ENCODE results near the gene SERTM2.

DNA sequence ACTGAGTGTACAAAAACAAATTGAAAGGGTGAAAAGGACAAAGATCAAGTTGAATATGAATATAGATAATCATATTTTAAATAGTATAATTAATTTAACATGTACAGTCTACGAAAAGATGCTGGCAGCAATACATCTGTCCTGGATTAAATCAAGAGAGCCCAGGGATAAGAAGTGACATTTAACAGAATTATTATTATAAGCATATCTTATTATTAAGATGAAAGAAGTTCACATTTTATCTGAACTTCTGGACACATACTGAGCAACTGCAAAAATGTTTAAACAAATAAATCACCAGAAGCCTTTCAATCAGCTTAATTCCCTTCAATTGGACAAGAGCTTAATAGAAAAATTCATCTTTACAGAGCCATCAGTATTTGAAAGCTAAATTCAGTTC, 50.4 kb downstream of the SERTM2 start:
- TF ChIP-seq CTCF (IDR thresholded peaks at IDR 0.05; ENCODE audit: insufficient read depth, low read depth, low read length) (no peak), EZH2 (IDR thresholded peaks at IDR 0.05; ENCODE audit: insufficient read depth, low read length) (no peak)

Measured in astrocyte (in vitro differentiated cells and primary cell).